ENCODE data around the gene RASSF5.

Gene RASSF5

DNA sequence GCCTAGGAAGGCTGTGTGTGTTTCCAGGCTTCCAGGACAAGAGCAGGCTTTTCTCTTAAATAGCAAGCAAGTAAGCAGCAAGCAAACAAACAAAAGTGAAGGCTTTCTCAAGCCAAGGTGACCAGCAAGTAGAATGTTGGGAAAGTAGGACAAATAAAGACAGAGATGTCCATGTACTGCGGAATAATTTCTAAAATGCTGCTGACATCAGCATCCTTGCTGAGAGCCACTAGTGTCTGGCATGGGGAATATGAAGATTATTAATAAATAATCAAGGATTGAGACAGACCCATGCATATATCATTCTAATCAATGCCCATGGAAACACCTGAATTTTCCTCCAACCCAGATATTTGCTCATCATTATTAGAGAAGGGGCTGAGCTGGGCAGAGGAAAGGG, 121.6 kb downstream of the RASSF5 start:
- DNase-seq (ENCODE audit: low read depth), result no peak
- TF ChIP-seq, protein P1, sequence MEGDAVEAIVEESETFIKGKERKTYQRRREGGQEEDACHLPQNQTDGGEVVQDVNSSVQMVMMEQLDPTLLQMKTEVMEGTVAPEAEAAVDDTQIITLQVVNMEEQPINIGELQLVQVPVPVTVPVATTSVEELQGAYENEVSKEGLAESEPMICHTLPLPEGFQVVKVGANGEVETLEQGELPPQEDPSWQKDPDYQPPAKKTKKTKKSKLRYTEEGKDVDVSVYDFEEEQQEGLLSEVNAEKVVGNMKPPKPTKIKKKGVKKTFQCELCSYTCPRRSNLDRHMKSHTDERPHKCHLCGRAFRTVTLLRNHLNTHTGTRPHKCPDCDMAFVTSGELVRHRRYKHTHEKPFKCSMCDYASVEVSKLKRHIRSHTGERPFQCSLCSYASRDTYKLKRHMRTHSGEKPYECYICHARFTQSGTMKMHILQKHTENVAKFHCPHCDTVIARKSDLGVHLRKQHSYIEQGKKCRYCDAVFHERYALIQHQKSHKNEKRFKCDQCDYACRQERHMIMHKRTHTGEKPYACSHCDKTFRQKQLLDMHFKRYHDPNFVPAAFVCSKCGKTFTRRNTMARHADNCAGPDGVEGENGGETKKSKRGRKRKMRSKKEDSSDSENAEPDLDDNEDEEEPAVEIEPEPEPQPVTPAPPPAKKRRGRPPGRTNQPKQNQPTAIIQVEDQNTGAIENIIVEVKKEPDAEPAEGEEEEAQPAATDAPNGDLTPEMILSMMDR (IDR thresholded peaks at IDR 0.05; ENCODE audit: insufficient read depth, low read depth, low read length, missing control alignments), result no peak

DNA sequence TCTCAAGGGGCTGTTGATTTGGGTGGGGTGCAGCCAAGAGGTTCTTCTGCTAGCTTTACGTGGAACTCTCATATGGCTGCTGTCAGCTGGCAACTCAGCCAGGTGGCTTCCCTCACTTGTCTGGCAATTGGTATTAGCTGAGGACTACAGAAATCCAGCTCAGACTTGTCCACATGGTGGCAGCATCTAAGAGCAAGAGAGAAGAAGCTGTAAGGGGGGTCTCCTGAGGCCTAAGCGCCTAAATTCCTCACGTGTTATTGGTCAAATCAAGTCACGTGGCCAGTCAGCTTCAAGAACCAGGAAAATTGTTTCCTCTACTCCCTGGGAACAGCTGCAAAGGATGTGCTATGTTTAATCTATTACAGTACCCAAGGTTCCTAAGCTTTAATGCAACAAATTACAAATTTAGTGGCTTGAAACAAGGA, 123.8 kb downstream of the RASSF5 start:
- no peak overlapping the region for H3K4me3 ChIP-seq (ENCODE audit: low read length)
- peak; percentile 67 for DNase-seq (ENCODE audit: low read depth)
- TF ChIP-seq, protein P1 (IDR thresholded peaks at IDR 0.05; ENCODE audit: insufficient read depth, low read depth, low read length, missing control alignments), result peak; percentile 59

More for the DNA sequence above, 121.6 kb downstream of the RASSF5 start:
- H3K4me3 ChIP-seq (ENCODE audit: low read length), result no peak overlapping the region

DNA sequence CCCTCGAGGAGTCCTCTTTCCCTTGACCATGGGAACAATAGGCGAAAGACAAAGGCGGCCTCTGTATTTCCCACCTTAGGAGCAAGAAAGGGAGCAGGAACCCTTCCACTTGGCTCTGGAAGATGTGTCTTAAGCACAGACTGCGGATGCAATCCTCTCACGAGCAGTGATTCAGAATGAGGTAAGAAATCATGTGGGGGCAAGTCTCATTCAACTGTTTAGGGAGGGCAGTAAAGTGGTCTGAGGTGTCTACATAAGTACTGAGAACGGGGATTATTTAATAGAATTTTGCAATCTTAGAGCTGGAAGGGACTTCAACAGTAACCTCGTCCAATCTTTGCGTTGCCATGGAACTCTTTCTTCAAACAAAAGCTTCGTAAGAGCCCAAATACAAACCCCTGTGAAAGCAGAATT, 126.4 kb downstream of the RASSF5 start:
- no peak overlapping the region for H3K4me3 ChIP-seq (ENCODE audit: low read length)
- peak; percentile 97 for DNase-seq (ENCODE audit: low read depth)
- TF ChIP-seq, protein P1 (IDR thresholded peaks at IDR 0.05; ENCODE audit: insufficient read depth, low read depth, low read length, missing control alignments), result no peak

DNA sequence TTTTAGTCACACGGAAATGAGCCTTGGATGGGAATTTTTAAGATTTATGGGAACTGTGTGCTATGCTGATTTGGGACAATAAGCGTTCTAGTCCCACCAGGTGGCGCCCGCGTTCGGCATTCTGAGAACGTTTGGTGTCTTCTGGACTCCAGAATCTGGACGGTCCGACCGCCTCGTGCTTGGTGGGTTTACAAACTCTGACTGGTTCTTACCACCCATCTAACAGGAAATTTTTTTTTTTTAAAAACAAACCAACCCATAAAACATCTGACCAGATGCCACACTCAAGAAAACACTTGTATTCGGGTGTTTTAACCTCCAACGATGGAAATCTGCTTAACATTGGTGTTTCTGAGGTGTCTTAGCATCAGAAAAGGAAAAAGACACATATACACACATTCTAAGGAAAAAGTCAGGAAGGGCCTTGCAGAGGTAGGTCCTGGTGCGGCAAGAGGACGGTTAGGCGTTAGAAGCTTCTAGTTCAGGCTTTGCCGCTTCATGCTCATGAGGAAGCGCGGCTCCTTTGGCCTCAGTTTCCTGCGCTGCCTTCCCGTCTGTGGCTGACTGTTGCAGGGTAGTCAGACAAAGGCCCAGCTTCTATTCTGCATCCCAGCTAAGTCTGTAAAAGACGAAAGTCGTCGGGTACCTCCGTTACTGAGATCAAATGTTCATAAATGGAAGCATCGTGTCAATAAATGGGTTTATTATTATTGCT, 127.2 kb downstream of the RASSF5 start:
- no peak overlapping the region for H3K4me3 ChIP-seq (ENCODE audit: low read length)
- DNase-seq (ENCODE audit: low read depth), result peak; percentile 89
- TF ChIP-seq, protein P1 (IDR thresholded peaks at IDR 0.05; ENCODE audit: insufficient read depth, low read depth, low read length, missing control alignments), result peak; percentile 84

DNA sequence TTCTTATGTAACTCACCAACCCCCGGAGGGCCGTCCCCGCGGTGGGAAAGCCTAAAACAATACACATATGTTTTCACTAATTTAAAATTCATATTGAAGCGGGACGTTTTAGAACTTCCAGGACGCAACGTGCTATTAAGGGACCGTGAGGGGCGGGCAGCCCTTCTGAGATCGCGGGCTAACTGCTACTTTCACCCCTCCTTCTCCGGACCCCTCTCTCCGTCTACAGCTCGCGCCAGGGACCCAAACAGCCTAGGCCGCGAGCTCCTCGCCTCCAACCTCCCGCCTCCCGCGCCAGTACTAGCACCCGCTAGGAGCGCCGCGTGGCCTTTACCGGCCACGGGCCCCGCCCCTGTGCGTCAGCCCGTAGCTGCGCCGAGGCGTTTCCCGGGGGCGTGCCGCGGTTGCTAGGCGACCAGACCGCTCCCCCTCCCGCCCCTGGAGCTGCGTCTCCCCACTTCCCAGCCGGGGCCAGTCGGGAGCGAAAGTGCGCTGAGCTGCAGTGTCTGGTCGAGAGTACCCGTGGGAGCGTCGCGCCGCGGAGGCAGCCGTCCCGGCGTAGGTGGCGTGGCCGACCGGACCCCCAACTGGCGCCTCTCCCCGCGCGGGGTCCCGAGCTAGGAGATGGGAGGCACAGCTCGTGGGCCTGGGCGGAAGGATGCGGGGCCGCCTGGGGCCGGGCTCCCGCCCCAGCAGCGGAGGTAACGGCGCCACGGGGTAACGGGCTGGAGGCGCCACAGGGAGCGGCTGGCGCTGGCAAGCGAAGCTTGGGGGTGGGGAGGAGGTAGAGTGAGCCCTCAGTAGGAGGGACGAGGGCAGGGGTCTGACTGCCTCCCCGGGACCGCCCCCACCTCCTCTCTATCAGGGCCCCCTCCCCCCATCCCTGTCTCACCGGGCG, 128.0 kb downstream of the RASSF5 start, which contains the start of gene DYRK3:
TSS of gene DYRK3 (plus strand) at position 457 of the 898 bp plus-strand sequence. CDS start at position 625, 168 bp downstream.
- H3K4me3 ChIP-seq (ENCODE audit: low read length), result peak within 1 kb of the TSS; percentile 70
- TF ChIP-seq, protein P1 (IDR thresholded peaks at IDR 0.05; ENCODE audit: insufficient read depth, low read depth, low read length, missing control alignments), result no peak
- peak; percentile 96 for DNase-seq (ENCODE audit: low read depth)

DNA sequence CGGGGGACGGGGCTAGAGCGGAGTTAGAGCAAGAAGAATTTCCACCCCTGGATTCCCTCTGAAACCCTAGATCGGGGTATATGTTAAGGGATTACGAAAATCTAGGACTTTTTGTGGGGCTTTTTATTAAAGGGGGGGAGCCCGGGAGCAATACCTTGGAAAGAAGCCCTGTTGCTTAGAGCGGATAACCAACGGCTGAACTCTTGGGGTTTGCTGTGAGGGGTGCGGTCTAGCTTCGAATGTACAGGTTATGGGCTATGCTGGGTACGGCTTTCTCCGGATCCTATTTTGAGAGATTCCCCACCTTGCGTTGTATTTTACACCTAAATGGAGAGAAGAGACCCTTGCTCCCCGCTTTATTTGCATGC, 128.6 kb downstream of the RASSF5 start:
- TF ChIP-seq, protein P1 (IDR thresholded peaks at IDR 0.05; ENCODE audit: insufficient read depth, low read depth, low read length, missing control alignments), result no peak
- DNase-seq (ENCODE audit: low read depth), result no peak
- peak overlapping the region; percentile 70 for H3K4me3 ChIP-seq (ENCODE audit: low read length)

Measured in epithelial cell of esophagus (primary cell).